SK-N-SH (cell line): ENCODE results near the gene FTL. TPM values are rescaled to one million over a fixed set of nuclear protein-coding genes. Genes with fewer than 3 reads are reported as not detected.
A peak's percentile ranks its signal among the peaks of the same experiment; 100 is the strongest.

Experiments
- CTCF ChIA-PET: fragments of 300-600, 350-600 bp; formaldehyde crosslinking; extraction: SDS; loops from one replicate; lab custom pipeline; 2021; lab: Yijun Ruan, JAX
- POLR2A ChIA-PET: fragments of 350-600 bp; sonication (Branson Sonifier 250); formaldehyde crosslinking; extraction: SDS; loops from one replicate; lab custom pipeline; 2020; ENCODE audit warnings: antibody characterized with exemption, inconsistent platforms; lab: Yijun Ruan, JAX
- DNase-seq: peaks from one replicate; pipeline ENCODE4 v3.0.0; 2012
- H2AFZ ChIP-seq: fragments of 200-600 bp; sonication (generic); 2 replicates; pipeline ENCODE4 v1.8.1; 2016; ENCODE audit warnings: antibody characterized with exemption, mild to moderate bottlenecking, low read depth
- H3F3A ChIP-seq: fragments of 200-600 bp; sonication (generic); replicated peaks from 2 replicates; pipeline ENCODE3; 2016; ENCODE audit warnings: antibody characterized with exemption, mild to moderate bottlenecking; ENCODE audit not compliant: insufficient read depth
- H3K27ac ChIP-seq, 2 experiments: fragments of 200-500 bp in 1 of 2; fragments of 200-600 bp in 1 of 2; sonication (Bioruptor generic) in 1 of 2; sonication (generic), shearing (Covaris generic) in 1 of 2; 2 replicates each; pipeline versions ENCODE4 v1.5.1 to v1.6.1; 2014 to 2016; ENCODE audit warnings: low read depth in 2 of 2, inconsistent platforms in 1 of 2, low read length in 1 of 2, mild to moderate bottlenecking in 1 of 2, mixed read lengths in 1 of 2
- H3K27me3 ChIP-seq: fragments of 200-600 bp; sonication (generic), shearing (Covaris generic); 2 replicates; pipeline ENCODE4 v1.6.1; 2016; ENCODE audit warnings: mixed run types; ENCODE audit not compliant: insufficient read depth
- H3K36me3 ChIP-seq, 2 experiments: fragments of 200-500 bp in 1 of 2; fragments of 200-600 bp in 1 of 2; sonication (Bioruptor generic) in 1 of 2; sonication (generic) in 1 of 2; replicated peaks in 1 of 2; 2 replicates each; pipeline versions ENCODE3 to v1.5.1; 2014 to 2016; ENCODE audit warnings: low read length in 1 of 2, mild to moderate bottlenecking in 1 of 2; ENCODE audit not compliant: insufficient read depth in 2 of 2, control insufficient read depth in 1 of 2
- H3K4me1 ChIP-seq, 2 experiments: fragments of 200-500 bp in 1 of 2; fragments of 200-600 bp in 1 of 2; sonication (Bioruptor generic) in 1 of 2; sonication (generic), shearing (Covaris generic) in 1 of 2; 2 replicates each; pipeline versions ENCODE4 v1.5.1 to v1.6.1; 2014 to 2016; ENCODE audit warnings: low read depth in 1 of 2, low read length in 1 of 2, mixed run types in 1 of 2; ENCODE audit not compliant: insufficient read depth in 2 of 2, control insufficient read depth in 1 of 2
- H3K4me2 ChIP-seq: fragments of 200-600 bp; sonication (generic), shearing (Covaris generic); 2 replicates; pipeline ENCODE4 v1.6.1; 2017; ENCODE audit warnings: mixed run types
- H3K4me3 ChIP-seq, 2 experiments: fragments of 200-500 bp in 1 of 2; fragments of 200-600 bp in 1 of 2; sonication (Bioruptor generic) in 1 of 2; sonication (generic), shearing (Covaris generic) in 1 of 2; 2 replicates each; pipeline versions ENCODE4 v1.5.1 to v1.8.1; 2014 to 2016; ENCODE audit warnings: low read depth in 2 of 2, inconsistent platforms in 1 of 2, low read length in 1 of 2, mild to moderate bottlenecking in 1 of 2, mixed read lengths in 1 of 2, moderate library complexity in 1 of 2
- H3K79me2 ChIP-seq: fragments of 200-600 bp; sonication (generic); 2 replicates; pipeline ENCODE4 v1.8.1; 2017; ENCODE audit warnings: mild to moderate bottlenecking; ENCODE audit not compliant: insufficient read depth
- H3K9ac ChIP-seq: fragments of 200-600 bp; sonication (generic); 2 replicates; pipeline ENCODE4 v1.6.1; 2017; ENCODE audit warnings: mixed run types
- H3K9me2 ChIP-seq: fragments of 200-600 bp; sonication (generic); 2 replicates; pipeline ENCODE4 v1.6.1; 2017; ENCODE audit warnings: mixed run types
- H3K9me3 ChIP-seq: fragments of 200-600 bp; sonication (generic); 2 replicates; pipeline ENCODE4 v1.6.1; 2017; ENCODE audit warnings: mixed run types, mild to moderate bottlenecking, moderate library complexity
- H4K20me1 ChIP-seq: fragments of 200-600 bp; sonication (generic); 2 replicates; pipeline ENCODE4 v1.6.1; 2017; ENCODE audit warnings: mild to moderate bottlenecking, mixed run types; ENCODE audit not compliant: insufficient read depth
- CHD2 ChIP-seq: fragments of 150-350 bp; IDR thresholded peaks from 2 replicates; pipeline ENCODE4 v1.6.1; 2018; ENCODE audit warnings: low read length; ENCODE audit not compliant: partially characterized antibody
- MEF2A ChIP-seq: IDR thresholded peaks from 2 replicates; pipeline ENCODE4 v1.4.0; 2012; ENCODE audit warnings: low read depth, borderline replicate concordance
- MXI1 ChIP-seq: IDR thresholded peaks from 2 replicates; pipeline ENCODE4 v1.6.1; 2012; ENCODE audit warnings: mild to moderate bottlenecking, low read depth, low read length, improper control_type of control experiment
- POLR2AphosphoS5 ChIP-seq: IDR thresholded peaks from 2 replicates; pipeline ENCODE4 v1.6.1; 2012; ENCODE audit warnings: low read depth, low read length
- RAD21 ChIP-seq: IDR thresholded peaks from 2 replicates; pipeline ENCODE4 v1.6.1; 2012; ENCODE audit warnings: mild to moderate bottlenecking, low read length
- RCOR1 ChIP-seq: fragments of 150-350 bp; IDR thresholded peaks from 2 replicates; pipeline ENCODE4 v1.6.1; 2017; ENCODE audit warnings: antibody characterized with exemption, low read length
- RFX5 ChIP-seq: IDR thresholded peaks from 2 replicates; pipeline ENCODE4 v1.6.1; 2012; ENCODE audit warnings: mild to moderate bottlenecking, improper control_type of control experiment, low read length
- RXRA ChIP-seq: IDR thresholded peaks from 2 replicates; pipeline ENCODE4 v1.4.0; 2012; ENCODE audit warnings: low read depth, mild to moderate bottlenecking, borderline replicate concordance
- TAF1 ChIP-seq: IDR thresholded peaks from 2 replicates; pipeline ENCODE4 v1.6.1; 2012; ENCODE audit warnings: low read depth, mild to moderate bottlenecking, low read length, moderate library complexity, borderline replicate concordance
- WGBS: methylation state at CpG from one replicate; pipeline ENCODE4 v1.1.6; 2017; ENCODE audit warnings: low lambda C conversion rate; 5-methylcytosine and 5-hydroxymethylcytosine counted together
- polyA plus RNA-seq, 3 experiments: library from polyadenylated mRNA; depleted of rRNA; stranded (reverse); fragments of >200 nt; gene quantifications; 2 replicates each; pipeline ENCODE4 v1.2.3, GENCODE V29; 2012
- TF ChIP-seq, protein P1 (sequence below): IDR thresholded peaks from 2 replicates; pipeline ENCODE4; 2012
- TF ChIP-seq, protein P2 (sequence below): IDR thresholded peaks from 2 replicates; pipeline ENCODE4 v1.4.0; 2012; ENCODE audit warnings: low read depth, borderline replicate concordance
- TF ChIP-seq, protein P3 (sequence below): fragments of 150-350 bp; IDR thresholded peaks from 2 replicates; pipeline ENCODE4 v1.6.1; 2016; ENCODE audit warnings: mild to moderate bottlenecking, low read depth, low read length

FTL gene
- polyA plus RNA-seq, 1 of the 3 experiments (the other 2 are of a cell fraction) = 875 TPM

DNA sequence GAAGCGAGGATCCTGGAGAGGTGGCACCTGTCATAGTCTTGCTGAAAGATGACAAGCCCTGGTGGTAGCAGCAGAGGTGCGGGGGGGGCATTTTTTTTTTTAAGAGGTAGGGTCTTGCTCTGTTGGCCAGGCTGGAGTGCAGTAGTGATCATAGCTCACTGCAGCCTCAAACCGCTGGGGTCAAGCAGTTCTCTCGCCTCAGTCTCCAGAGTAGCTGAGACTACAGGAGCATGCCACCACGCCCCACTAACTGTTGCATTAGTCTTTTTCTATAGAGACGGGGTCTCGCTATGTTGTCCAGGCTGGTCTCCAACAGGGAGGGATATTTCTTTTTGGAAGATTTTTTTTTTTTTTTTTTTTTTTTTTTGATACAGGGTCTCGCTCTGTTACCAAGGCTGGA, 7.1 kb upstream of the FTL start:
- peaks cover 10 to 33% of the 10 kb centered on the region in 2 experiments for H3K36me3 ChIP-seq
- H3K9me2 ChIP-seq = no peaks in the 10 kb centered on the region
- ChIA-PET POLR2A (no interaction called here), CTCF (interaction anchor here (1.1 kb wide), 1 partner anchor 13 kb away, joined by 3 read pairs; no protein-coding TSS in a partner anchor)
- no peak overlapping the region for H3K27ac ChIP-seq
- H3K4me3 ChIP-seq = no peak overlapping the region
- no peak overlapping the region for H3K9ac ChIP-seq
- peaks cover 26% of the 10 kb centered on the region for H3F3A ChIP-seq
- DNase-seq = no peak
- H4K20me1 ChIP-seq = no peaks in the 10 kb centered on the region
- 96% methylated on average over 8 of the region's 8 CpGs for WGBS
- H3K79me2 ChIP-seq = peaks cover 41% of the 10 kb centered on the region
- no peak overlapping the region for H2AFZ ChIP-seq
- no peaks in the 10 kb centered on the region for H3K27me3 ChIP-seq
- H3K4me1 ChIP-seq = peaks cover 8 to 10% of the 10 kb centered on the region in 2 experiments; a peak in 2 of 4 replicates
- no peak overlapping the region for H3K4me2 ChIP-seq
- TF ChIP-seq RFX5 (no peak), RCOR1 (no peak), POLR2AphosphoS5 (no peak)
- TF ChIP-seq, protein P1, sequence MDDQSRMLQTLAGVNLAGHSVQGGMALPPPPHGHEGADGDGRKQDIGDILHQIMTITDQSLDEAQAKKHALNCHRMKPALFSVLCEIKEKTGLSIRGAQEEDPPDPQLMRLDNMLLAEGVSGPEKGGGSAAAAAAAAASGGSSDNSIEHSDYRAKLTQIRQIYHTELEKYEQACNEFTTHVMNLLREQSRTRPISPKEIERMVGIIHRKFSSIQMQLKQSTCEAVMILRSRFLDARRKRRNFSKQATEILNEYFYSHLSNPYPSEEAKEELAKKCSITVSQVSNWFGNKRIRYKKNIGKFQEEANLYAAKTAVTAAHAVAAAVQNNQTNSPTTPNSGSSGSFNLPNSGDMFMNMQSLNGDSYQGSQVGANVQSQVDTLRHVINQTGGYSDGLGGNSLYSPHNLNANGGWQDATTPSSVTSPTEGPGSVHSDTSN = no peak
- TF ChIP-seq, all 33 proteins: peak for 0
- no peaks in the 10 kb centered on the region for H3K9me3 ChIP-seq

DNA sequence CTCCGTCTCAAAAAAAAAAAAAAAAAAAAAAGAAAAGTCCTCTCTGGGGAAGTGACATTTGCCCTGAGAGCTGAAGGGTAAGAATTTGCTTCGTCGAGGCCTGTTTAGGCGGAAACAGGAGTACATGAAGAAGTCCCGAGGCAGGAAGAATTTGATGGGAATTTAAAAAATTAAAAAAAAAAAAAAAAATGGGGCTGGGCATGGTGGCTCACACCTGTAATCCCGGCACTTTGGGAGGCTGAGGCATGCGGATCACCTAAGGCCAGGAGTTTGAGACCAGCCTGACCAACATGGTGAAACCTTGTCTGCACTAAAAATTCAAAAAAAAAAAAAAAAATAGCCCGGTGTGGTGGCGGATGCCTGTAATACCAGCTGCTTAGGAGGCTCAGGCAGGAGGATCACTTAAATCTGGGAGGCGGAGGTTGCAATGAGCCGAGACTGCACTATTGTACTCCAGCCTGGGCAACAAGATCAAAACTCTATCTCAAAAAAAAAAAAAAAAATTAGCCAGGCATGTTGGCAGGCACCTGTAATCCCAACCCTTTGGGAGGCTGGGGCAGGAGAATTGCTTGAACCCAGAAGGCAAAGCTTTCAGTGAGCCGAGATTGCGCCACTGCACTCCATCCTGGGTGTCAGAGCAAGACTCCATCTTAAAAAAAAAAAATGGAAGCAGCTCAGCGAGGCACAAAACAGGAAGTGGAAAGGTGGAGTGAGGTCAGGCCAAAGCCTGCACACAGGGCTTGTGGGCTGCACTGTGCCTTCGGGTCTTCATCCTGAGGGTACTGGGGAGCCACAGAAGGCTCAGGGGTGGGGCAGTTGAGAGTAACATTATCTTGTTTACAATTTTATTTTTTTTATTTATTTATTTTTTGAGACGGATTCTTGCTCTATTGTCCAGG, 5.5 kb upstream of the FTL start:
- H3K27me3 ChIP-seq = no peaks in the 10 kb centered on the region
- H3K9me3 ChIP-seq = no peaks in the 10 kb centered on the region
- H3K4me3 ChIP-seq = no peak overlapping the region
- H3K4me1 ChIP-seq = peaks cover 23 to 24% of the 10 kb centered on the region in 2 experiments; a peak in 3 of 4 replicates
- H3K79me2 ChIP-seq = peaks cover 41% of the 10 kb centered on the region
- H3K4me2 ChIP-seq = no peak overlapping the region
- 88% methylated on average over 16 of the region's 16 CpGs for WGBS
- no peaks in the 10 kb centered on the region for H3K9me2 ChIP-seq
- H3F3A ChIP-seq = peaks cover 37% of the 10 kb centered on the region
- no peak for DNase-seq
- no peak overlapping the region for H2AFZ ChIP-seq
- POLR2A ChIA-PET = no interaction called here
- TF ChIP-seq CHD2 = no peak
- TF ChIP-seq, all 33 proteins: peak for 0
- no peak overlapping the region for H3K9ac ChIP-seq
- no peak overlapping the region for H3K27ac ChIP-seq
- CTCF ChIA-PET = no interaction called here
- peaks cover 10 to 33% of the 10 kb centered on the region in 2 experiments for H3K36me3 ChIP-seq
- H4K20me1 ChIP-seq = no peaks in the 10 kb centered on the region

DNA sequence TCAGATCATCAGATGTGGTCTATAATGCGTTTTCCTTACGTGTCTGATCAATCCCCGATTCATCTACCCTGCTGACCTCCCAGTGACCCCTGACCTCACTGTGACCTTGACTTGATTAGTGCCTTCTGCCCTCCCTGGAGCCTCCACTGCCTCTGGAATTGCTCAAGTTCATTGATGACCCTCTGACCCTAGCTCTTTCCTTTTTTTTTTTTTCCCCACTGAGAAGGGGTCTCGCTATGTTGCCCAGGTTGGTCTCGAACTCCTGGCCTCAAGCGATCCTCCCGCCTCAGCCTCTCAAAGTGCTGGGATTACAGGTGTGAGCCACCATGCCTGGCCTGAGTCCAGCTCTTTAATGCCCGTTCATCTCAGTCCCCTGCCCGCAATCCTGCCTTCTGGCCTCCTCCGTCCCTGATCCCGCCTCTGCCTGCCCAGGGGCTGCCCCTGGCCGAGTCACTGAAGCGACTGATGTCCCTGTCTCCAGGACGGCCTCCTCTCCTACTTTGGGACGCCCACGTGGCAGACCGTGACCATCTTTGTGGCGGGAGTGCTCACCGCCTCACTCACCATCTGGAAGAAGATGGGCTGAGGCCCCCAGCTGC, 4.0 kb upstream of the FTL start:
- ChIA-PET CTCF (interaction anchor here (1.7 kb wide), 1 partner anchor 9 kb away, joined by 8 read pairs; no protein-coding TSS in a partner anchor), POLR2A (interaction anchor here (0.6 kb wide), 1 partner anchor 12 kb away, joined by 6 read pairs; no protein-coding TSS in a partner anchor)
- WGBS = 91% methylated on average over 14 of the region's 19 CpGs
- peaks cover 9% of the 10 kb centered on the region for H4K20me1 ChIP-seq
- H3K36me3 ChIP-seq = peaks cover 9 to 31% of the 10 kb centered on the region in 2 experiments
- no peak for DNase-seq
- no peaks in the 10 kb centered on the region for H3K9me2 ChIP-seq
- H3K27me3 ChIP-seq = no peaks in the 10 kb centered on the region
- no peak overlapping the region for H3K4me2 ChIP-seq
- H3K27ac ChIP-seq = peak overlapping the region in 1 of 2 experiments; percentile 44; a peak in 2 of 4 replicates
- H3K9me3 ChIP-seq = no peaks in the 10 kb centered on the region
- H3K9ac ChIP-seq = no peak overlapping the region
- H3F3A ChIP-seq = peaks cover 47% of the 10 kb centered on the region
- no peak overlapping the region for H2AFZ ChIP-seq
- peaks cover 36% of the 10 kb centered on the region for H3K79me2 ChIP-seq
- H3K4me1 ChIP-seq = peaks cover 18 to 20% of the 10 kb centered on the region in 2 experiments; a peak in 3 of 4 replicates
- no peak overlapping the region for H3K4me3 ChIP-seq
- TF ChIP-seq RCOR1 (no peak), RAD21 (no peak), MEF2A (no peak), TAF1 (no peak), MXI1 (no peak), POLR2AphosphoS5 (no peak), RXRA (no peak)
- TF ChIP-seq, protein P2, sequence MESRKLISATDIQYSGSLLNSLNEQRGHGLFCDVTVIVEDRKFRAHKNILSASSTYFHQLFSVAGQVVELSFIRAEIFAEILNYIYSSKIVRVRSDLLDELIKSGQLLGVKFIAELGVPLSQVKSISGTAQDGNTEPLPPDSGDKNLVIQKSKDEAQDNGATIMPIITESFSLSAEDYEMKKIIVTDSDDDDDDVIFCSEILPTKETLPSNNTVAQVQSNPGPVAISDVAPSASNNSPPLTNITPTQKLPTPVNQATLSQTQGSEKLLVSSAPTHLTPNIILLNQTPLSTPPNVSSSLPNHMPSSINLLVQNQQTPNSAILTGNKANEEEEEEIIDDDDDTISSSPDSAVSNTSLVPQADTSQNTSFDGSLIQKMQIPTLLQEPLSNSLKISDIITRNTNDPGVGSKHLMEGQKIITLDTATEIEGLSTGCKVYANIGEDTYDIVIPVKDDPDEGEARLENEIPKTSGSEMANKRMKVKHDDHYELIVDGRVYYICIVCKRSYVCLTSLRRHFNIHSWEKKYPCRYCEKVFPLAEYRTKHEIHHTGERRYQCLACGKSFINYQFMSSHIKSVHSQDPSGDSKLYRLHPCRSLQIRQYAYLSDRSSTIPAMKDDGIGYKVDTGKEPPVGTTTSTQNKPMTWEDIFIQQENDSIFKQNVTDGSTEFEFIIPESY = no peak
- TF ChIP-seq, protein P3, sequence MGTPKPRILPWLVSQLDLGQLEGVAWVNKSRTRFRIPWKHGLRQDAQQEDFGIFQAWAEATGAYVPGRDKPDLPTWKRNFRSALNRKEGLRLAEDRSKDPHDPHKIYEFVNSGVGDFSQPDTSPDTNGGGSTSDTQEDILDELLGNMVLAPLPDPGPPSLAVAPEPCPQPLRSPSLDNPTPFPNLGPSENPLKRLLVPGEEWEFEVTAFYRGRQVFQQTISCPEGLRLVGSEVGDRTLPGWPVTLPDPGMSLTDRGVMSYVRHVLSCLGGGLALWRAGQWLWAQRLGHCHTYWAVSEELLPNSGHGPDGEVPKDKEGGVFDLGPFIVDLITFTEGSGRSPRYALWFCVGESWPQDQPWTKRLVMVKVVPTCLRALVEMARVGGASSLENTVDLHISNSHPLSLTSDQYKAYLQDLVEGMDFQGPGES = no peak
- TF ChIP-seq, protein P1 = no peak
